Cardiac fibroblast (primary cell): ENCODE data around the gene TBX2.

Experiments
- DNase-seq, 2 donors: peaks; one replicate each; pipeline versions ENCODE4 v3.0.0 to v3.0.0-alpha.2; 2010; ENCODE audit warnings: low read depth in 2 of 2
- H3K4me3 ChIP-seq, 2 donors: replicated peaks in 1 of 2; 1 replicate in 1 of 2; 2 replicates in 1 of 2; pipeline ENCODE4 v1.5.1; 2011; ENCODE audit warnings: low read depth in 2 of 2, low read length in 2 of 2, mild to moderate bottlenecking in 2 of 2, moderate library complexity in 1 of 2
- CTCF ChIP-seq: IDR thresholded peaks from one replicate; pipeline ENCODE4 v1.5.1; 2011; ENCODE audit warnings: low read depth, mild to moderate bottlenecking, low read length, inconsistent platforms

TBX2 gene

GRCh38 chr17:61385577-61386236, 13.9 kb upstream of the TBX2 start:
- peak in 1 of 2 donors; percentile 43 for DNase-seq
- no peak overlapping the region for H3K4me3 ChIP-seq
- TF ChIP-seq CTCF: no peak

- no peak overlapping the region for H3K4me3 ChIP-seq
- DNase-seq: no peak
- no peak for TF ChIP-seq CTCF
Measured at GRCh38 chr17:61386251-61386650, 13.4 kb upstream of the TBX2 start.

GRCh38 chr17:61387011-61387410, 12.6 kb upstream of the TBX2 start:
- no peak for TF ChIP-seq CTCF
- no peak overlapping the region for H3K4me3 ChIP-seq
- DNase-seq: no peak

- no peak for TF ChIP-seq CTCF
- no peak for DNase-seq
- H3K4me3 ChIP-seq: no peak overlapping the region
Measured at GRCh38 chr17:61387511-61388305, 11.9 kb upstream of the TBX2 start.

- TF ChIP-seq CTCF: no peak
- no peak for DNase-seq
- no peak overlapping the region for H3K4me3 ChIP-seq
Measured at GRCh38 chr17:61388561-61389356, 10.9 kb upstream of the TBX2 start.

GRCh38 chr17:61389670-61390478, 9.8 kb upstream of the TBX2 start:
- peak; percentile 60 to 66 for DNase-seq

More at GRCh38 chr17:61389670-61390478, 9.8 kb upstream of the TBX2 start:
- peak; percentile 98 for TF ChIP-seq CTCF
- H3K4me3 ChIP-seq: no peak overlapping the region
